ENCODE data around the gene NFE2L3.

GRCh38 chr7:26193432-26194207 lies 41.6 kb downstream of the NFE2L3 start:
- TF ChIP-seq EZH2 (IDR thresholded peaks at IDR 0.05; ENCODE audit: borderline replicate concordance, low read length) = no peak
- TF ChIP-seq, protein P1, sequence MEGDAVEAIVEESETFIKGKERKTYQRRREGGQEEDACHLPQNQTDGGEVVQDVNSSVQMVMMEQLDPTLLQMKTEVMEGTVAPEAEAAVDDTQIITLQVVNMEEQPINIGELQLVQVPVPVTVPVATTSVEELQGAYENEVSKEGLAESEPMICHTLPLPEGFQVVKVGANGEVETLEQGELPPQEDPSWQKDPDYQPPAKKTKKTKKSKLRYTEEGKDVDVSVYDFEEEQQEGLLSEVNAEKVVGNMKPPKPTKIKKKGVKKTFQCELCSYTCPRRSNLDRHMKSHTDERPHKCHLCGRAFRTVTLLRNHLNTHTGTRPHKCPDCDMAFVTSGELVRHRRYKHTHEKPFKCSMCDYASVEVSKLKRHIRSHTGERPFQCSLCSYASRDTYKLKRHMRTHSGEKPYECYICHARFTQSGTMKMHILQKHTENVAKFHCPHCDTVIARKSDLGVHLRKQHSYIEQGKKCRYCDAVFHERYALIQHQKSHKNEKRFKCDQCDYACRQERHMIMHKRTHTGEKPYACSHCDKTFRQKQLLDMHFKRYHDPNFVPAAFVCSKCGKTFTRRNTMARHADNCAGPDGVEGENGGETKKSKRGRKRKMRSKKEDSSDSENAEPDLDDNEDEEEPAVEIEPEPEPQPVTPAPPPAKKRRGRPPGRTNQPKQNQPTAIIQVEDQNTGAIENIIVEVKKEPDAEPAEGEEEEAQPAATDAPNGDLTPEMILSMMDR (conservative IDR thresholded peaks at IDR 0.05 in 1 of 2, IDR thresholded peaks at IDR 0.05 in 1 of 2; ENCODE audit: extremely low read depth in 1 of 2, insufficient read depth in 1 of 2, low read depth in 1 of 2, low read length in 2 of 2) = no peak

All from mammary epithelial cell (primary cell).